T-helper 2 cell treated with Interferon-gamma antibody and Interleukin-4, amounts not matched to agents 5 μg/mL and 100 μg/mL, for 36 hours (primary cell): ENCODE results near the gene SFMBT2.

Experiments
- DNase-seq: peaks from one replicate; pipeline ENCODE4 v3.0.0; 2021; ENCODE audit warnings: low spot score
- H3K27ac Mint-ChIP-seq: one replicate; pipeline ENCODE4 v1.8.0; 2021; ENCODE audit warnings: mild to moderate bottlenecking, mixed read lengths
- H3K27me3 Mint-ChIP-seq: one replicate; pipeline ENCODE4 v1.8.0; 2021; ENCODE audit warnings: low read depth, mixed read lengths
- H3K36me3 Mint-ChIP-seq: one replicate; pipeline ENCODE4 v1.8.0; 2021; ENCODE audit warnings: low read depth, mixed read lengths
- H3K4me1 Mint-ChIP-seq: one replicate; pipeline ENCODE4 v1.8.0; 2021; ENCODE audit warnings: low read depth, mixed read lengths
- H3K4me3 Mint-ChIP-seq: one replicate; pipeline ENCODE4 v1.8.0; 2022; ENCODE audit warnings: mild to moderate bottlenecking, moderate library complexity, mixed read lengths
- H3K9me3 Mint-ChIP-seq: one replicate; pipeline ENCODE4 v1.8.0; 2021; ENCODE audit warnings: mixed read lengths

Gene SFMBT2

DNA sequence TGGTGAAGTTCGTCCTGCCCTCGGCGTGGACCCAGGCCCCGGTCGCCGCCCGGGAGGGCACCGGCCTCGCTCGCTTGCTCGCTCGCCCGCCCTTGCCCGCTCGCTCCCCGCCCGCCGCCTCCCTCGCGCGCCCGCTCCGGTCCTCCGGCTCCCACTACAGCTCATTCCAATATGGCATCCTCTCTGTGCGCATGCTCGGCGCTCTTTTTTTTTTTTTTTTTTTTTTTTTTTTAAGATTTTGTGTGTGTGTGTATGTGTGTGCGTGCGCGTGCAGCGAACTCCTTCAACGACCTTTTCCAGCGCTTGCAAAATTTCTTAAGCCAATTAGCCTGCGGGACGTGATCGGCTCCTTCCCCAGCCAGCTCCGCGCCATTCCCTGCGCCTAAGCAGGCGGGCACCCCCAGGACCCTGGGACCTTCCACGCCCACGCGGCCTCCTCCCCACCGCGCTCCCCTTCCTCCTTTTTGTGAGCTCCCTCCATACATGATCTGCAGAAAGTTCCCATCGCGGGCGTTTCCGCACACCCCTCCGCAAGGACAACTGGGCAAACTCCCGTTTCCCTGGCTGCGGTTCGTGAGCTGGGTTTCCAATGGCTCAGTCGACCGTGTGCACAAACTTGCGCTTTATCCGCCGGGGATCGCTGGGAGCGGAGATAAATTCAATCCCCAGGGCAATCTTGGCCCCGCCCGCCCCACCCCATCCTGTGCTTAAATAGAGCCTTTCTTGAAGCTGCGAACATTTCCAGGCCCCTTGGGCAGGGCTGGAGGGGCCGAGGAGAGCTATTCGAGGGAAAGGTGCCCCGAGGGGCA is at the start of gene SFMBT2:
Gene SFMBT2, minus strand, starts transcription at position 173 of the 809 bp plus-strand sequence. CDS start 29,136 bp downstream, outside the sequence.
- DNase-seq, result peak; percentile 65
- Mint-ChIP-seq H3K4me3 (peak within 1 kb of the TSS; percentile 97), H3K27me3 (peaks cover 46% of the 10 kb centered on the region), H3K4me1 (peaks cover 30% of the 10 kb centered on the region), H3K36me3 (peaks cover 4% of the 10 kb centered on the region), H3K9me3 (no peaks in the 10 kb centered on the region), H3K27ac (peak within 1 kb of the TSS; percentile 79)

DNA sequence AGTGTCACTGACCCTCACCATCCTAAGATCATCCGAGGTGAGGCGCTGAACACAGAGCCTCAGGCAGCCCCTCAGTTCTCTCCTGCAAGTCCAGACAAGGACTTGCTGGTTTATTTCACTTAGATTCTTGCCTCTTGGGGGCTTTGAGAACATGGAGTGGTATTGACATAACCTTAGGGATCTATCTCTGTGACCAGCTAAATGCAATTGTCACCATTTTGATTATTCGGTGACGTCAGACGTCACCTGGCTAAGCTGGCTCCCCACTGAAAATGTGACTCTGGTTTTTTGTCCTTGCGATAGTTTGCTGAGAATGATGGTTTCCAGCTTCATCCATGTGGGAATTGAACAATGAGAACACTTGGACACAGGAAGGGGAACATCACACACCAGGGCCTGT is 49.2 kb upstream of the SFMBT2 start:
- Mint-ChIP-seq H3K9me3 (no peaks in the 10 kb centered on the region), H3K4me3 (no peak overlapping the region), H3K4me1 (no peaks in the 10 kb centered on the region), H3K27ac (no peak overlapping the region), H3K36me3 (no peaks in the 10 kb centered on the region), H3K27me3 (peaks cover 12% of the 10 kb centered on the region)
- DNase-seq, result no peak

DNA sequence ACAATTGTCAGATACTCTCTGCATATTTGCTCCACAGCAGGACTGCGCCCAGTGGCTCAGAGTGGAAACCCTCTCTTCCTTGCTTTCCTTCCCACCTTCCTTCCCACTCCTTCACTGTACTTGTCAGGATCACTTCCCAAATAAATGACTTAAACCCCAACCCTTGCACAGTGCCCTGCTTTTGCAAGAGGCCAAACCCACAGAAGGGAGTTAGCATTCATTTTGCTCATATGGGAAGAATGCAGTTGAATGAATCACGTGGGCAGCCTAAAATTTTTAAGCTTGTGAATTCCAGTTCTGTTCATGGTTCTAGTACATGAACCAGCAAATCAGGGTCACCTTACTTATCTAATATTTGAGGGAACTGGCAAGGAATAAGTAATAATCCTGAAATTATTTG is 47.7 kb upstream of the SFMBT2 start:
- no peak for DNase-seq
- H3K4me1 Mint-ChIP-seq, result no peaks in the 10 kb centered on the region
- no peaks in the 10 kb centered on the region for H3K36me3 Mint-ChIP-seq
- H3K27ac Mint-ChIP-seq, result no peak overlapping the region
- peaks cover 10% of the 10 kb centered on the region for H3K27me3 Mint-ChIP-seq
- H3K9me3 Mint-ChIP-seq, result peaks cover 7% of the 10 kb centered on the region
- no peak overlapping the region for H3K4me3 Mint-ChIP-seq

DNA sequence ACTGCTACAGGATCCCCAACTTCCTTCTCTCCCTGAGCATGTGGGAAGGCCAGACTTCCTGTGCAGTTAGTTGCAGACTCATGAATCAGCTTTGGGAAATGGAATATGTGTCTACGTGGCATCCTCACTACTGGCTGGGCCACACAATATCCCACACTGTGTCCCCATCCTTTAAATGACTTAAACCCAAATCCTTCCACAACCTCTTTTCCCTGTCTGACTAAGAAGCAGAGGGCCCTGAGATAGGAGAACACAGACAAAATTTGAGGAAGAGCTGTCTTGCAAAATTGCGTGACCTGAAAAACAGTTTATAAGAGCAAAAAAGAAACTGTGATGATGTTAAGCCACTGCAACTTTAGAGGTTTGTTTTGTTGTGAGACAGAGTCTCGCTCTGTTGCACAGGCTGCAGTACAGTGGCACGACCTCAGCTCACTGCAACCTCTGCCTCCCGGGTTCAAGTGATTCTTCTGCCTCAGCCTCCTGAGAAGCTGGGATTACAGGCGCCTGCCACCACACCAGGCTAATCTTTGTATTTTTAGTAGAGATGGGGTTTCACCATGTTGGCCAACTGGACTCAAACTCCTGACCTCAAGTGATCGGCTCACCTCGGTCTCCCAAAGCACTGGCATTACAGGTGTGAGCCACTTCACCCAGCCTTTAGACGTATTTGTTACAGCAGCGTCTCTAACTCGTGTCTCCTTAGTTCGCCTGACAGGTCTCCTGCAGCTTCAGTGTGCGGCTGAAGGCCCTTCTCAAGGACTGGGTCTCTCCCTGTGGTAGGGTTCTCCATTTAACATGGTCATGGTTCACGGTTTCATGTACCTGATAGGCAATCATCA is 46.9 kb upstream of the SFMBT2 start:
- no peak overlapping the region for H3K4me3 Mint-ChIP-seq
- no peaks in the 10 kb centered on the region for H3K36me3 Mint-ChIP-seq
- H3K4me1 Mint-ChIP-seq, result no peaks in the 10 kb centered on the region
- H3K27ac Mint-ChIP-seq, result no peak overlapping the region
- no peak for DNase-seq
- peaks cover 14% of the 10 kb centered on the region for H3K27me3 Mint-ChIP-seq
- peaks cover 7% of the 10 kb centered on the region for H3K9me3 Mint-ChIP-seq

- no peak for DNase-seq
- peaks cover 2% of the 10 kb centered on the region for H3K4me1 Mint-ChIP-seq
- H3K36me3 Mint-ChIP-seq, result no peaks in the 10 kb centered on the region
- no peak overlapping the region for H3K4me3 Mint-ChIP-seq
- H3K27me3 Mint-ChIP-seq, result peaks cover 30% of the 10 kb centered on the region
- no peak overlapping the region for H3K27ac Mint-ChIP-seq
- H3K9me3 Mint-ChIP-seq, result peaks cover 35% of the 10 kb centered on the region
These were observed 38.3 kb upstream of the SFMBT2 start for GRCh38 chr10:7449063-7449695.

GRCh38 chr10:7445474-7446185 is 34.8 kb upstream of the SFMBT2 start:
- DNase-seq, result no peak
- H3K27me3 Mint-ChIP-seq, result peaks cover 31% of the 10 kb centered on the region
- H3K4me3 Mint-ChIP-seq, result no peak overlapping the region
- peaks cover 2% of the 10 kb centered on the region for H3K4me1 Mint-ChIP-seq
- H3K27ac Mint-ChIP-seq, result no peak overlapping the region
- peaks cover 27% of the 10 kb centered on the region for H3K9me3 Mint-ChIP-seq
- no peaks in the 10 kb centered on the region for H3K36me3 Mint-ChIP-seq

- H3K4me3 Mint-ChIP-seq, result no peak overlapping the region
- DNase-seq, result no peak
- no peaks in the 10 kb centered on the region for H3K36me3 Mint-ChIP-seq
- H3K27me3 Mint-ChIP-seq, result peaks cover 34% of the 10 kb centered on the region
- peaks cover 4% of the 10 kb centered on the region for H3K4me1 Mint-ChIP-seq
- no peak overlapping the region for H3K27ac Mint-ChIP-seq
- peaks cover 18% of the 10 kb centered on the region for H3K9me3 Mint-ChIP-seq
These were observed 33.8 kb upstream of the SFMBT2 start for GRCh38 chr10:7444551-7445121.

DNA sequence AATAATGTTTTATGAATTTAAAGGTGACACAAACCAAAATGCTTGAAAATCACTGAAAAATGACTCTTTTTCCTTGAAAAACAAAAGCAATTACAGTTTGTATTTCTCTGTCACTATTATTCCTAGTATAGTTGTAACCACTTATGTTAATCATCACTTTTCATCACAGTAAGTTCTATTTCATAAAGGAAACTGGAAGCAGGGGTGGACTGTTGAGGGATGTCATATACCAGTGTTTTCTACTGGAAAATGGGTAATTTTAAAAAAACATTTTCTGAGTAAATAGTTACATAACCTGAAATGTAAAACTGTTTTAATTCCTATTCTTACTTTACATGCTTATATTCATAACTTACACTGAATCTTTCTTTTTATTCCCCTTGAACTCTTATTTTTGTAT is 32.2 kb upstream of the SFMBT2 start:
- peaks cover 45% of the 10 kb centered on the region for H3K27me3 Mint-ChIP-seq
- no peaks in the 10 kb centered on the region for H3K36me3 Mint-ChIP-seq
- H3K27ac Mint-ChIP-seq, result no peak overlapping the region

GRCh38 chr10:7441403-7442147 is 30.7 kb upstream of the SFMBT2 start:
- peaks cover 9% of the 10 kb centered on the region for H3K4me1 Mint-ChIP-seq
- no peak overlapping the region for H3K27ac Mint-ChIP-seq
- H3K4me3 Mint-ChIP-seq, result no peak overlapping the region
- no peak for DNase-seq
- H3K27me3 Mint-ChIP-seq, result peaks cover 47% of the 10 kb centered on the region
- H3K9me3 Mint-ChIP-seq, result no peaks in the 10 kb centered on the region
- no peaks in the 10 kb centered on the region for H3K36me3 Mint-ChIP-seq

More for the DNA sequence above, 32.2 kb upstream of the SFMBT2 start:
- no peak for DNase-seq
- Mint-ChIP-seq H3K9me3 (peaks cover 2% of the 10 kb centered on the region), H3K4me1 (peaks cover 4% of the 10 kb centered on the region), H3K4me3 (no peak overlapping the region)

DNA sequence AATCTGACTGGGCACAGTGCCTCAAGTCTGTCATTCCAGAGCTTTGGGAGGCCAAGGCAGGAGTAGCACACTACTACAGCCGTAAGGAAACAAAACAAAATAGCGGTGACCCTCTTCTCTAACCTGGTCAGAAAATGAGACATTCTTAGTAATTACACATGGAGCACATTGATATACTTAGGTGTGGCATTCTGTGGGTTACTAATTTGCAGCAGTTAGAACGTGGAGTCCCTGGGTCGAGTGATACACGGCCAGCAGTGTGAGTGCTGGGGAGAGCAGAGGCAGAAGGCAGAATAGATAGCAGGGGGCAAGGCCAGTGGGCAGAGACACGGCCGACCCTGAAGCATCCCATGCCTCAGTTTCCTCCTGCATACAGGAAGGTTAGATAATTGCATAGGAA is 28.9 kb upstream of the SFMBT2 start:
- no peaks in the 10 kb centered on the region for H3K9me3 Mint-ChIP-seq
- DNase-seq, result no peak
- H3K4me3 Mint-ChIP-seq, result no peak overlapping the region
- no peaks in the 10 kb centered on the region for H3K36me3 Mint-ChIP-seq
- H3K27me3 Mint-ChIP-seq, result peaks cover 36% of the 10 kb centered on the region
- H3K4me1 Mint-ChIP-seq, result peaks cover 13% of the 10 kb centered on the region
- H3K27ac Mint-ChIP-seq, result no peak overlapping the region

DNA sequence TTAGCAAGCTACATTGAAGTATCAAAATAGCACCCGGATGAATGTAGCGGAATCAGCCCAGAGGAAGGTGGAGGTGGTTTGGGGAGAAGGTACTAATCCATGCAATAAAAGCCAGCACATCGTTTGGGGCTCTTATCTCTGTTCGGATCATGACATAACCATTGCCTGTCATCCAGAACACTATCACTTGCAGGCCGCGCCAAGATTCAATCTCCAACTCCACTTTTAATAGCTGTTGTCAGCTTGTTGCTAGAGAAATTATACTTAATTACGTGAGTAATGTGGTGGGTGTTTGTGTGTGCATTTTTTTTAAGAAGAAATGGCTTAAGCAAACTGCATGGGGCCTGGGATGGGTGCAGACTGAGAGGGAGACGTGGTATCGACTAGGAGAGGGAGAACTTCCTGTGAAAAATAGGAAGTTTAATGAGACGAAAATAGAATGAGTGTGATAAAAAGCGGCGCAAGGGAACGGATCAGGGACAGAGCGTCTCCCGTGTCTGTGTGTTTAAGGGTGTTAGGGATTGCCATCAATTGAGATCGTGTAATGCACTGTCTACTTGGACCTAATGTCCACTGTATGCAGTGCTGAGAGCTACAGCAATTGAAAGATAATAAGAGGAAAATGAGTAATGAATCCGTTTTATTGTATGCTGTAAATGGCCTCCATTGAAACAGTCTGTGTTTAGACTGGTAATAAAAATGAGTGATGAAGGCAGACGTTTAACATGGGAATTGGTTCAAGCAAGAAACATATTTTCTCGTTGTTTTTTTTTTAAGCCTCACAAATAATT is 27.6 kb upstream of the SFMBT2 start:
- Mint-ChIP-seq H3K36me3 (no peaks in the 10 kb centered on the region), H3K4me1 (peaks cover 13% of the 10 kb centered on the region), H3K27ac (no peak overlapping the region), H3K9me3 (no peaks in the 10 kb centered on the region), H3K4me3 (no peak overlapping the region), H3K27me3 (peaks cover 39% of the 10 kb centered on the region)
- DNase-seq, result no peak

DNA sequence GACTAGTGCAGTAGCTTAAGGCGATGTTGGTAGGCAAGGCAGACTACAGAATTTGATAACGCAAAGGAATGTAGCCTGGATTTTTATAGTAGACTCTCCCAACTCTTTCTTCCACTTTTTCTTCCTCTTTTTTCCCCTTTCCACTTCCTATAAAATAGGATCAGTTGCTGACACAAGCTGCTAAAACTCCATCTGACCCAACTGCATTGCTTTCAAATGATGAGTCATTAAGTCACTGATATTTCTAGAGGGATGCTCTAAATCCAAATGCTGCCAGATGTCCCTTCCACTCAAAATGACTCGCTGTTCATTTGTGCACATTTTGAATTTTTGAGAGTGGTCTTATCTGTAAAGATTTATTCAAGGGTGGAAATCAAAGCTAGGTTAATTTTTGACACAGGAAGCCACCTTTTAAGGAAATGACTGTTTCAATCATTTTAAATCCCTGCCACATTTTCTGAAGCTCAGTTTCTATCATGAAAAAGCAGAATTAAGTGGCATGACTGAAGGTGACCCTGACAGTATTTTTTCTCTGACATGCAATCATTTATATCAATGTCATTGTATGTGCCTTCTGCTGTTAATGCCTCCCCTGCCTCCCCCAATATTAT is 25.8 kb upstream of the SFMBT2 start:
- Mint-ChIP-seq H3K27ac (no peak overlapping the region), H3K4me3 (no peak overlapping the region), H3K9me3 (no peaks in the 10 kb centered on the region), H3K36me3 (no peaks in the 10 kb centered on the region), H3K27me3 (peaks cover 47% of the 10 kb centered on the region), H3K4me1 (peaks cover 13% of the 10 kb centered on the region)
- DNase-seq, result no peak
